ENCODE measurements around the gene RFX3. TPM values are rescaled to one million over a fixed set of nuclear protein-coding genes. Genes with fewer than 3 reads are reported as not detected.

The RFX3 gene
- total RNA-seq, 6 experiments from 2014 or later: 2.8 to 4.2 (median 3.5) TPM

DNA sequence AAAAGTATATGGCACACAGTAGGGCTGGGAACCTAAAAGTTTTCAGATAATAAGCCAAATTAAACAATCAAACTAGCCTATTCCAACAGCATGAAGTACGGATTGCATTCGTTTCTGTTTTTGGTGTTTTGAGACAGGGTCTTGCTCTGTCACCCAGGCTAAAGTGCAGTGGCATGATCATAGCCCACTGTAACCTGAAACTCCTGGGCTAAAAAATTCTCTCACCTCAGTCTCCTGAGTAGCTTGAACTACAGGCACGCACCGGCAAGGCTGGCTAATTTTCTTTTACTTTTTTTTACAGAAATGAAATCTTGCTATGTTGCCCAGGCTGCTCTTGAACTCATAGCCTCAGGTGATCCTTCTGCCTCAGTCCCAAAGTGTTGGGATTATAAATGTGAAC is 5.2 kb downstream of the RFX3 start:
- Mint-ChIP-seq H3K4me1 (ENCODE audit: low read depth) (peaks cover 40% of the 10 kb centered on the region), H3K27ac (no peak overlapping the region), H3K27me3 (ENCODE audit: insufficient read depth) (peaks cover 4% of the 10 kb centered on the region; the same call in 1 of the 2 replicates), H3K36me3 (ENCODE audit: low read depth) (no peaks in the 10 kb centered on the region), H3K4me3 (no peak overlapping the region), H3K9me3 (no peaks in the 10 kb centered on the region)
- TF ChIP-seq, protein P1, sequence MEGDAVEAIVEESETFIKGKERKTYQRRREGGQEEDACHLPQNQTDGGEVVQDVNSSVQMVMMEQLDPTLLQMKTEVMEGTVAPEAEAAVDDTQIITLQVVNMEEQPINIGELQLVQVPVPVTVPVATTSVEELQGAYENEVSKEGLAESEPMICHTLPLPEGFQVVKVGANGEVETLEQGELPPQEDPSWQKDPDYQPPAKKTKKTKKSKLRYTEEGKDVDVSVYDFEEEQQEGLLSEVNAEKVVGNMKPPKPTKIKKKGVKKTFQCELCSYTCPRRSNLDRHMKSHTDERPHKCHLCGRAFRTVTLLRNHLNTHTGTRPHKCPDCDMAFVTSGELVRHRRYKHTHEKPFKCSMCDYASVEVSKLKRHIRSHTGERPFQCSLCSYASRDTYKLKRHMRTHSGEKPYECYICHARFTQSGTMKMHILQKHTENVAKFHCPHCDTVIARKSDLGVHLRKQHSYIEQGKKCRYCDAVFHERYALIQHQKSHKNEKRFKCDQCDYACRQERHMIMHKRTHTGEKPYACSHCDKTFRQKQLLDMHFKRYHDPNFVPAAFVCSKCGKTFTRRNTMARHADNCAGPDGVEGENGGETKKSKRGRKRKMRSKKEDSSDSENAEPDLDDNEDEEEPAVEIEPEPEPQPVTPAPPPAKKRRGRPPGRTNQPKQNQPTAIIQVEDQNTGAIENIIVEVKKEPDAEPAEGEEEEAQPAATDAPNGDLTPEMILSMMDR (IDR thresholded peaks at IDR 0.05): no peak
- DNase-seq: no peak

DNA sequence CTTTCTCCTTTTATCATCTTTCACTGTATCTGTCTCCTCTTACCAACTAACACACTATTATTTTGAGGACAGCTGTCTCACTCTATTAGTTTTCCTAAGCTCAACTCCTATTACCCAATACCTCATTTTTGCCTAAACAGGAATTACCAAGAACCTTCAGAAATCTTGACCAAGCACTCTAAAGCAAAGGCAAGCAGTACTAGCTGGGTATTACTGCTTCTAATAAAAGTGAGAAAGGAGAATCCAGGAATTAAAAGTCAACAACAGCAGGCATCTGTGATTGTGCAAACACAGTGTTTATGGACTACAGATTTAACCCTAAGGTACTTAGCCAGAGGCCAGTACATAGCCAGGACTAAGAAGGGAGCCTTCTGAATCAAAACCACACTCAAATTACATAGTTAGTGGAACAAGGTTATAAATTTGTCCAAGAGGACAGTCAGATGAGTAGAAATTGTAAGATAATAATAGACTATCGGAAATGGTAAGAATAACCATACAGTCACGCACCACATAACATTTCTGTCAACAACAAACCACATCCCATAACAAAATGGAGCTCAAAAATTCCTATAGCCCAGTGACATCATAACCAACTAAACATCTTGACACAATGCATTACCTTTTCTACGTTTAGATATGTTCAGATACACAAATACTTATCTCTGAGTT is 8.3 kb downstream of the RFX3 start:
- Mint-ChIP-seq H3K36me3 (ENCODE audit: low read depth) (no peaks in the 10 kb centered on the region), H3K9me3 (no peaks in the 10 kb centered on the region), H3K4me3 (no peak overlapping the region), H3K27me3 (ENCODE audit: insufficient read depth) (no peaks in the 10 kb centered on the region; the same call in 1 of the 2 replicates), H3K4me1 (ENCODE audit: low read depth) (peaks cover 26% of the 10 kb centered on the region), H3K27ac (no peak overlapping the region)
- no peak for DNase-seq
- TF ChIP-seq, protein P1 (IDR thresholded peaks at IDR 0.05): no peak

DNA sequence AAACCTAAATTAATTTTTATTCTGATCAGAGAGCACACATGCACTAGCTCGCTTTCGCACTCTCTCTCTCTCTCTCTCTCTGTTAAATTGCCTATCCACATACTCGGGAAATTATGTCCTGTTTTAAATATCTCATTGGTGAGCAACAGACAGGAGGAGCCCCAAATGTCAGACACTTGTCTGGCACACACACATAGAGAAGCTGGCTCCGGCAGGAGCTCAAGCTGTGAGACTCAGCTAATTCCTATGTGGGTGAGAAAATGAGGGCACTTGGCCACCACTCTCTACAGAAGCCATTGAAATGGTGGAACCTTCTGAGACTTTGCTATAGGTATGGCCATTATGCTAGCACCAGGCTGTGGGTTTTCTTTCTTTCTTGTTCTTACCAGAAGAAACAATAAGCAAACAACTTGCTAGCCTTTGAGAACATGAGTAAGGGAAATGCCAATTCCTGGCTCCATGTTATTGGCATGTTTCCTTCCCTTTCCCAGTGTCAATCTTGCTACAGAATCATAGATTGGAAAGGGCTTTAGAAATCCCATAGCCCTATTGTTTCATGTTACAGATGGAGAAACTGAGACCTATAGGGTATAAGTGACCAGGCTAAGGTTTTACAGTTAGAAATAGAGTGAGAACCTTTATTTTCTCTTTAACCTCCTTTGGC is 9.0 kb downstream of the RFX3 start:
- no peaks in the 10 kb centered on the region for H3K9me3 Mint-ChIP-seq
- DNase-seq: no peak
- H3K27me3 Mint-ChIP-seq (ENCODE audit: insufficient read depth): no peaks in the 10 kb centered on the region; the same call in 1 of the 2 replicates
- H3K4me3 Mint-ChIP-seq: no peak overlapping the region
- TF ChIP-seq, protein P1 (IDR thresholded peaks at IDR 0.05): no peak
- peaks cover 19% of the 10 kb centered on the region for H3K4me1 Mint-ChIP-seq (ENCODE audit: low read depth)
- H3K27ac Mint-ChIP-seq: no peak overlapping the region
- H3K36me3 Mint-ChIP-seq (ENCODE audit: low read depth): no peaks in the 10 kb centered on the region

DNA sequence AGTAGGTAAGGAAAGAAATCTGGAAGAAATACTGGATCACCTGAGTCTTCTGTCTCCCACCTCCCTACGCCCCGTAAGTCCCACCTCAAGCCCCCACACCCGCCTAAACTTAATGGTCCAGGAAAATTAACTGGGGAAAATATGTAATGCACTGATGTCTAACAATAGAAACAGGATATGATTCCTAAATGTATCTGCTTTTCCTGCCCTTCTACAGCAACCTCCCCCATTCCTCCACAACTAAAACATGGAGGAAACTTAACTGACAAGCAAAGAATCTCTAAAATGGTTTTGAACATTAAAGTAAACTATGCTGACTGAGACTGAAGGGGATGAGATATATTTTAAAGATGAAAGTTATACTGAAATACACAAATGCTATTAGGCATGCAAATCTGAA is 10.4 kb downstream of the RFX3 start:
- no peak for DNase-seq
- Mint-ChIP-seq H3K9me3 (no peaks in the 10 kb centered on the region), H3K4me3 (no peak overlapping the region), H3K4me1 (ENCODE audit: low read depth) (peaks cover 28% of the 10 kb centered on the region), H3K36me3 (ENCODE audit: low read depth) (no peaks in the 10 kb centered on the region), H3K27me3 (ENCODE audit: insufficient read depth) (no peaks in the 10 kb centered on the region; the same call in 1 of the 2 replicates), H3K27ac (no peak overlapping the region)
- TF ChIP-seq, protein P1 (IDR thresholded peaks at IDR 0.05): no peak

DNA sequence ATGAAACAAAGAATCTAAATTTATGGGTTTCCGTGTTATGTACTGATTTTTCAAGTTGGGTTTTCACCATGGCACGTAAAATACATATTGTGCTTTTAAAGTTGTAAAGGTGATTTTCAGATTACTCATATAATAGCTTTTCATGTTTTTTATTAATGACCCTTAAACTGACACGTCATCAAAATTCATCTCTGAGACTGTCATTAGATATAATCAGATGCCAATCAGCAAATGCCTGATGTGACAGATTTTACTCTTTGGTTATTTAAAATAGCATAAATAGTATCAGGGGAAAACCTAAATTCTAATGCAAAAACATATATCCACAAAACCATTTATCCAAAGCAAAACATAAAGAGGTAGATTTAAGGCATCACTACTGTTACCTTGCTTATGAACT is 11.0 kb downstream of the RFX3 start:
- Mint-ChIP-seq H3K4me3 (no peak overlapping the region), H3K27ac (no peak overlapping the region), H3K36me3 (ENCODE audit: low read depth) (no peaks in the 10 kb centered on the region)

More for the DNA sequence above, 11.0 kb downstream of the RFX3 start:
- H3K27me3 Mint-ChIP-seq (ENCODE audit: insufficient read depth): no peaks in the 10 kb centered on the region; the same call in 1 of the 2 replicates
- peaks cover 28% of the 10 kb centered on the region for H3K4me1 Mint-ChIP-seq (ENCODE audit: low read depth)
- TF ChIP-seq, protein P1 (IDR thresholded peaks at IDR 0.05): no peak
- DNase-seq: no peak
- H3K9me3 Mint-ChIP-seq: no peaks in the 10 kb centered on the region
